HFF-Myc (cell line): Measurements from ENCODE around the gene COL26A1.
"Not testable (repeated sequence)": the region's sequence is repeated elsewhere in the genome, so short reads cannot be mapped to it uniquely, and the experiment has no call there.

Experiments
- DNase-seq: peaks from one replicate; pipeline ENCODE4 v3.0.0-alpha.2; 2011; ENCODE audit warnings: low read depth; ENCODE audit errors: extremely low read depth
- H3K4me3 ChIP-seq: replicated peaks from 2 replicates; pipeline ENCODE4 v1.5.1; 2011; ENCODE audit warnings: low read depth, mild to moderate bottlenecking, control low read depth, low read length
- CTCF ChIP-seq: IDR thresholded peaks from 2 replicates; pipeline ENCODE4 v1.5.1; 2012; ENCODE audit warnings: mild to moderate bottlenecking, low read depth, low read length, control low read depth; ENCODE audit errors: missing control alignments

COL26A1 gene

GRCh38 chr7:101494602-101495329, 132.1 kb downstream of the COL26A1 start:
- TF ChIP-seq CTCF: no peak
- H3K4me3 ChIP-seq: no peak overlapping the region
- DNase-seq: no peak

- no peak for TF ChIP-seq CTCF
- DNase-seq: no peak
- no peak overlapping the region for H3K4me3 ChIP-seq
These were observed 133.3 kb downstream of the COL26A1 start for GRCh38 chr7:101496017-101496416.

GRCh38 chr7:101501351-101501750, 138.7 kb downstream of the COL26A1 start:
- TF ChIP-seq CTCF: no peak
- no peak for DNase-seq
- H3K4me3 ChIP-seq: no peak overlapping the region

GRCh38 chr7:101502466-101503098, 139.9 kb downstream of the COL26A1 start:
- H3K4me3 ChIP-seq: no peak overlapping the region
- no peak for TF ChIP-seq CTCF
- DNase-seq: no peak

- H3K4me3 ChIP-seq: not testable (repeated sequence)
These were observed 142.8 kb downstream of the COL26A1 start for GRCh38 chr7:101505510-101505909.

GRCh38 chr7:101506531-101506930, 143.9 kb downstream of the COL26A1 start:
- no peak for TF ChIP-seq CTCF
- no peak overlapping the region for H3K4me3 ChIP-seq
- no peak for DNase-seq

More at GRCh38 chr7:101505510-101505909, 142.8 kb downstream of the COL26A1 start:
- DNase-seq: not testable (repeated sequence)

- no peak for DNase-seq
- no peak for TF ChIP-seq CTCF
- H3K4me3 ChIP-seq: no peak overlapping the region
These were observed 144.7 kb downstream of the COL26A1 start for GRCh38 chr7:101507327-101507726.
